ENCODE measurements around the gene COL6A1. TPM values are rescaled to one million over a fixed set of nuclear protein-coding genes. Genes with fewer than 3 reads are reported as not detected.

The COL6A1 gene, protein sequence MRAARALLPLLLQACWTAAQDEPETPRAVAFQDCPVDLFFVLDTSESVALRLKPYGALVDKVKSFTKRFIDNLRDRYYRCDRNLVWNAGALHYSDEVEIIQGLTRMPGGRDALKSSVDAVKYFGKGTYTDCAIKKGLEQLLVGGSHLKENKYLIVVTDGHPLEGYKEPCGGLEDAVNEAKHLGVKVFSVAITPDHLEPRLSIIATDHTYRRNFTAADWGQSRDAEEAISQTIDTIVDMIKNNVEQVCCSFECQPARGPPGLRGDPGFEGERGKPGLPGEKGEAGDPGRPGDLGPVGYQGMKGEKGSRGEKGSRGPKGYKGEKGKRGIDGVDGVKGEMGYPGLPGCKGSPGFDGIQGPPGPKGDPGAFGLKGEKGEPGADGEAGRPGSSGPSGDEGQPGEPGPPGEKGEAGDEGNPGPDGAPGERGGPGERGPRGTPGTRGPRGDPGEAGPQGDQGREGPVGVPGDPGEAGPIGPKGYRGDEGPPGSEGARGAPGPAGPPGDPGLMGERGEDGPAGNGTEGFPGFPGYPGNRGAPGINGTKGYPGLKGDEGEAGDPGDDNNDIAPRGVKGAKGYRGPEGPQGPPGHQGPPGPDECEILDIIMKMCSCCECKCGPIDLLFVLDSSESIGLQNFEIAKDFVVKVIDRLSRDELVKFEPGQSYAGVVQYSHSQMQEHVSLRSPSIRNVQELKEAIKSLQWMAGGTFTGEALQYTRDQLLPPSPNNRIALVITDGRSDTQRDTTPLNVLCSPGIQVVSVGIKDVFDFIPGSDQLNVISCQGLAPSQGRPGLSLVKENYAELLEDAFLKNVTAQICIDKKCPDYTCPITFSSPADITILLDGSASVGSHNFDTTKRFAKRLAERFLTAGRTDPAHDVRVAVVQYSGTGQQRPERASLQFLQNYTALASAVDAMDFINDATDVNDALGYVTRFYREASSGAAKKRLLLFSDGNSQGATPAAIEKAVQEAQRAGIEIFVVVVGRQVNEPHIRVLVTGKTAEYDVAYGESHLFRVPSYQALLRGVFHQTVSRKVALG
- total RNA-seq, result 10.8 and 19.0 TPM in 2 replicates

DNA sequence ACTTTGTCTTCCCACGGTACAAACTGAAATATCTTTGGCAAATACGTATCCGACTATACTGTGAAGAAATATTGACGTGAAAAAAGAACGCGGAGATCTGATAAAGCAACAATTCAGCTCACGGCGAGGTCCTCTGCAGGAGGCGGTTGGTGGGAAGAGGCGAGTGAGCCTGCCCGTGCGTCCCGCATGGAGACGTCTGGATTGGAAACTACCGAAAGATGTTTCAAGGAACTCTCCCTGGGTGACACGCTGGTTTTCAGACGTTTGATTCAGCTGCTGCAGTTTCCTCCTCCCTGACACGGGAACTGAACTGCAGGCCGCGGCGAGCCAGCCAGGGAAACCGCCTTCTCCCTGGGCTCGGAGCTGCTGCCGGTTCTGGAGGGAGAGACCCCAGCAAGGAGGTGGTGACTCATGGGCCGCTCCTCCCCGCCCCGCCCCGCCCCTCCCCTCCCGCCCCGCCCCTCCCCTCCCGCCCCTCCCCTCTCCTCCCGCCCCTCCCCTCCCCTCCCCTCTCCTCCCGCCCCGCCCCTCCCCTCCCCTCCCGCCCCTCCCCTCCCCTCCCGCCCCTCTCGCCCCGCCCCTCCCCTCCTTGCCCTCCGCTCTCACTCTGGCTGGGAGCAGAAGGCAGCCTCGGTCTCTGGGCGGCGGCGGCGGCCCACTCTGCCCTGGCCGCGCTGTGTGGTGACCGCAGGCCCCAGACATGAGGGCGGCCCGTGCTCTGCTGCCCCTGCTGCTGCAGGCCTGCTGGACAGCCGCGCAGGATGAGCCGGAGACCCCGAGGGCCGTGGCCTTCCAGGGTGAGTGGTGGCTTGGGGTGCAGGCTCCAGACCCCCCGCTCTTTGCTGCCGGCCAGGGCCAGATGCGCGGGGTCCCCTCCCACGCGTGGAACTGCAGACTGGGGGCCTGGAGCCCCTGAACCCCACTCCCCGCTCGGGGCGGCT is at the start of gene COL6A1:
Gene COL6A1, plus strand, starts transcription at position 620 of the 941 bp plus-strand sequence. Its CDS starts 81 bp downstream, at position 701.

Other genes starting within 250 kb of the COL6A1 start
- 0.50 and 0.80 TPM in 2 replicates for gene COL6A2, start 116.3 kb downstream of the COL6A1 start, total RNA-seq
- not detected in 2 replicates for gene FTCD, start 173.8 kb downstream of the COL6A1 start, total RNA-seq
- 6.7 and 8.5 TPM in 2 replicates for gene SPATC1L, start 202.7 kb downstream of the COL6A1 start, total RNA-seq
- 68.9 and 102 TPM in 2 replicates for gene LSS, start 247.0 kb downstream of the COL6A1 start, total RNA-seq

Measured in thoracic aorta endothelial cell (primary cell).